GF-D8 (cell line): ENCODE measurements around the gene HOXC13.

Experiments used
- DNase-seq: peaks from one replicate; lab custom pipeline; 2025; lab: John Stamatoyannopoulos, UW

The HOXC13 gene

GRCh38 chr12:53995378-53996239, 57.0 kb downstream of the HOXC13 start:
- DNase-seq: no peak
